Skeletal muscle tissue (tissue), 4 donors: ENCODE results near the gene MPP3. TPM values are rescaled to one million over a fixed set of nuclear protein-coding genes. Genes with fewer than 3 reads are reported as not detected.

Experiments used
- H3K27ac ChIP-seq: one replicate; pipeline ENCODE4 v1.7.0; 2013; ENCODE audit warnings: mild to moderate bottlenecking, low read depth, low read length, inconsistent platforms
- H3K27me3 ChIP-seq, 3 donors: one replicate each; pipeline ENCODE4 v1.7.0; 2013; ENCODE audit warnings: low read length in 3 of 3; ENCODE audit not compliant: control insufficient read depth in 3 of 3, insufficient read depth in 3 of 3
- H3K36me3 ChIP-seq, 3 donors: one replicate each; pipeline ENCODE4 v1.7.0; 2013; ENCODE audit warnings: low read length in 3 of 3; ENCODE audit not compliant: control insufficient read depth in 3 of 3, insufficient read depth in 3 of 3
- H3K4me1 ChIP-seq, 3 donors: one replicate each; pipeline ENCODE4 v1.7.0; 2013; ENCODE audit warnings: low read length in 3 of 3, mild to moderate bottlenecking in 3 of 3; ENCODE audit not compliant: control insufficient read depth in 3 of 3, insufficient read depth in 3 of 3
- H3K4me3 ChIP-seq, 3 donors: one replicate each; pipeline ENCODE4 v1.7.0; 2013; ENCODE audit warnings: low read length in 3 of 3
- H3K9ac ChIP-seq, 3 donors: one replicate each; pipeline ENCODE4 v1.7.0; 2013; ENCODE audit warnings: low read length in 3 of 3, mild to moderate bottlenecking in 3 of 3, moderate library complexity in 2 of 3, low read depth in 1 of 3
- H3K9me3 ChIP-seq, 3 donors: one replicate each; pipeline ENCODE4 v1.7.0; 2013; ENCODE audit warnings: low read length in 3 of 3; ENCODE audit not compliant: control insufficient read depth in 3 of 3
- total RNA-seq: library from RNA; depleted of rRNA; stranded (reverse); fragments of >200 nt; gene quantifications from one replicate; pipeline ENCODE4 v1.2.3, GENCODE V29; 2014
- donor health status: Osteomylitis.

Gene MPP3
- total RNA-seq, 1 donor from 2014 or later, result 4.2 TPM

- Histone ChIP-seq H3K9ac (peak overlapping the region in 1 of 3 donors; percentile 25), H3K27ac (peak overlapping the region; percentile 36), H3K27me3 (peaks cover 0 to 6% (median 2%) of the 10 kb centered on the region in 3 donors), H3K36me3 (no peaks in the 10 kb centered on the region), H3K4me1 (peaks cover 6 to 24% (median 18%) of the 10 kb centered on the region in 3 donors), H3K4me3 (no peak overlapping the region), H3K9me3 (no peaks in the 10 kb centered on the region)
Observed at GRCh38 chr17:43861960-43862359, 29.0 kb upstream of the MPP3 start.

DNA sequence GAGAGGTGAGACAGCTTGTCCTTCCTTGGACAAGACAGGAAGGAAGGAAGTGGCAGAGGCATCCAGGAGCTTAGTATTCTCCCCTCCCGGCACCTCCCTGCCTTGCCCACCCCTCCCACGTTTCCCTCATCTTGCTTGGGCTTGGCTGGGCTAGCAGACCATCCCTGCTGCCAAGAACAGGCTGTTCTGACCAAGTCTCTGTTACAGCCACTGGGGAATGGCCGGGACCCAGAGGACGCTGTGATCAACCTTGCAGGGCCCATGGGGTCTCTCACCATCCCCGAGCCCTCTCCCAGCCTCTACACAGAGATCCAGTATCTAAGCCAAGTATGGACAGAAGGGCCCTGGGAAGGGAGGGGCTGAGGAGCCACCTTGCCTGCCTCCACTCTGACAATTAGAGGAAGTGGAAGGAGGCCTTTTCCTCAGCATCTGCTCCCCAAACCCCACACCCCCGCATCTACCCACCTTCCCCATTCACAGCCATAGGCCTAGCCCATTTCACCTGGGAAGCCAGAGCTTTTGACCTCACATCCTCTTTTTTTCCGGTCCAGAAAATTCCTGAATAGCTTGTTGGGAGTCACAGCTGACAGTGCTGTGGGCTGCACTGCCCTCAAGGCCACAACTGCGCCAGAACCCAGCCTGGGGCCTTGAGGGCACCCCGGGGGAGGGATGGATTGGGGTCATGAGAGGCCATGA, 28.1 kb upstream of the MPP3 start:
- Histone ChIP-seq H3K36me3 (no peaks in the 10 kb centered on the region), H3K9me3 (no peaks in the 10 kb centered on the region), H3K4me3 (no peak overlapping the region), H3K4me1 (peaks cover 6 to 25% (median 18%) of the 10 kb centered on the region in 3 donors), H3K9ac (peak overlapping the region in 1 of 3 donors; percentile 40), H3K27me3 (peaks cover 0 to 6% (median 2%) of the 10 kb centered on the region in 3 donors), H3K27ac (peak overlapping the region; percentile 36)

- no peaks in the 10 kb centered on the region for H3K36me3 ChIP-seq
- no peak overlapping the region for H3K27ac ChIP-seq
- peaks cover 0 to 9% (median 2%) of the 10 kb centered on the region in 3 donors for H3K27me3 ChIP-seq
- H3K9ac ChIP-seq, result no peak overlapping the region
- H3K4me1 ChIP-seq, result peaks cover 6 to 25% (median 18%) of the 10 kb centered on the region in 3 donors
- no peaks in the 10 kb centered on the region for H3K9me3 ChIP-seq
- no peak overlapping the region for H3K4me3 ChIP-seq
Observed at GRCh38 chr17:43860077-43860725, 27.3 kb upstream of the MPP3 start.

DNA sequence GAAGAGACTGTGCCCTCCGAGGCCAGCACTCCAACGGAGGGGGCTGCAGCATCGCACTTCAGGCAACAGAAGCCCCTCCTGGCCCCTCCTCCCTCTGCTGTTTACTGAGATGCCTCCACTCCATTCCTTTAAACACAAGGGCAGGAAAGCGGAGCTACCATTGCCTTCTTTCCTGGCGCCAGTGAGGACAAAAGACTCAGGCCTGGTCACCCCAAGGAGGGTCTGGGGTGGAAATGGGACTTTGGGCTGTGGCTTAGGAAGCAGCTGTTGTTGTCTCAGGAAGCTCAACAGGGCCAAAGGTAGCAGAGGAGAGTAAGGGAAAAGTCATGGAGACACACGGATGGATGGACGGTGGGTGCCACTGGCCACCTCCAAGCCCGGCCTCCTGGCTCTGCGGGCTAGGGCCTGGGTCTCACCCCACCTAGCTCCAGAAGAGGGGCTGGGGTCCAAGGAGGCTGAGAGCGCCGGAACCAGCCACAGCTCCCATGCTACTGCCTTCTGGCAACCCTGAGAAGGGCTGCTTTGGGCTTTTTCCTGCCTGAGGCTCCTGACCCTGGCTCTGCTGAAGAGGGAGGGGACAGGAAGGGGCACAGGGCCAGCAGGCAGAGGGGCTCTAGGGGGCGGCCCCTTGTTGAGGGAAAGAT, 25.1 kb upstream of the MPP3 start:
- H3K36me3 ChIP-seq, result no peaks in the 10 kb centered on the region
- H3K9me3 ChIP-seq, result no peaks in the 10 kb centered on the region
- H3K4me1 ChIP-seq, result peaks cover 6 to 30% (median 18%) of the 10 kb centered on the region in 3 donors
- no peak overlapping the region for H3K4me3 ChIP-seq
- no peak overlapping the region for H3K27ac ChIP-seq
- H3K9ac ChIP-seq, result peak overlapping the region in 1 of 3 donors; percentile 33
- H3K27me3 ChIP-seq, result peaks cover 2 to 15% (median 3%) of the 10 kb centered on the region in 3 donors

- H3K9ac ChIP-seq, result no peak overlapping the region
- H3K4me3 ChIP-seq, result no peak overlapping the region
- no peaks in the 10 kb centered on the region for H3K36me3 ChIP-seq
- H3K9me3 ChIP-seq, result no peaks in the 10 kb centered on the region
- peaks cover 6 to 30% (median 18%) of the 10 kb centered on the region in 3 donors for H3K4me1 ChIP-seq
- no peak overlapping the region for H3K27ac ChIP-seq
- H3K27me3 ChIP-seq, result peaks cover 2 to 15% (median 3%) of the 10 kb centered on the region in 3 donors
Observed at GRCh38 chr17:43857141-43857540, 24.2 kb upstream of the MPP3 start.

GRCh38 chr17:43856141-43856540, 23.2 kb upstream of the MPP3 start:
- Histone ChIP-seq H3K4me1 (peaks cover 6 to 23% (median 11%) of the 10 kb centered on the region in 3 donors), H3K27ac (no peak overlapping the region), H3K36me3 (no peaks in the 10 kb centered on the region), H3K9ac (no peak overlapping the region), H3K9me3 (no peaks in the 10 kb centered on the region), H3K27me3 (peaks cover 4 to 15% (median 10%) of the 10 kb centered on the region in 3 donors), H3K4me3 (no peak overlapping the region)

GRCh38 chr17:43855061-43855460, 22.1 kb upstream of the MPP3 start:
- H3K27ac ChIP-seq, result no peak overlapping the region
- no peak overlapping the region for H3K9ac ChIP-seq
- no peak overlapping the region for H3K4me3 ChIP-seq
- H3K9me3 ChIP-seq, result no peaks in the 10 kb centered on the region
- peaks cover 2 to 13% (median 3%) of the 10 kb centered on the region in 3 donors for H3K4me1 ChIP-seq
- no peaks in the 10 kb centered on the region for H3K36me3 ChIP-seq
- peaks cover 5 to 15% (median 10%) of the 10 kb centered on the region in 3 donors for H3K27me3 ChIP-seq

GRCh38 chr17:43854498-43854897, 21.6 kb upstream of the MPP3 start:
- Histone ChIP-seq H3K27me3 (peaks cover 5 to 15% (median 10%) of the 10 kb centered on the region in 3 donors), H3K9me3 (no peaks in the 10 kb centered on the region), H3K27ac (no peak overlapping the region), H3K4me3 (no peak overlapping the region), H3K36me3 (no peaks in the 10 kb centered on the region), H3K4me1 (peaks cover 0 to 11% (median 0%) of the 10 kb centered on the region in 3 donors), H3K9ac (peak overlapping the region in 1 of 3 donors; percentile 13)

DNA sequence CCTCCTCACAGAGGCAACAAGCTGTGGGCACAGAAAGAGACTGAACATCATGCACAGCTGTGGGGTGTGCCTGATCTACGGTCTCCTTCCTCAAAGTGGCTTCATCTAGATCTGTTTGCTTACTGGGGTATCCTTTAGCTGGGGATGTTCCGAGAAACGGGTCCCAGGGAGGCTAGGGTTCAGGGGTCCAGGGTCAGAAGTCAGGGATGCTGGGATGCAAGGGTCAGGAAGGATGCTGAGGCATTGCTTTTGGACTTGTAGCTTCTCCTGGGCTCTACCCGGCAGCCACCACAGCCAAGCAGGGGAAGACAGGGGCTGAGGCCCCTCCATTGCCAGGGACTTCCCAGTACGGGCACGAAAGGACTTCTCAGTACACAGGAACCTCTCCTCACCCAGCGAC, 20.6 kb upstream of the MPP3 start:
- no peak overlapping the region for H3K27ac ChIP-seq
- no peaks in the 10 kb centered on the region for H3K9me3 ChIP-seq
- H3K36me3 ChIP-seq, result no peaks in the 10 kb centered on the region
- H3K9ac ChIP-seq, result no peak overlapping the region
- no peak overlapping the region for H3K4me3 ChIP-seq
- peaks cover 5 to 15% (median 10%) of the 10 kb centered on the region in 3 donors for H3K27me3 ChIP-seq
- peaks cover 0 to 11% (median 0%) of the 10 kb centered on the region in 3 donors for H3K4me1 ChIP-seq
